CD14-positive monocyte (primary cell): ENCODE measurements around the gene EID2. TPM values are rescaled to one million over a fixed set of nuclear protein-coding genes. Genes with fewer than 3 reads are reported as not detected.

ENCODE experiments used
- DNase-seq, 3 donors: peaks; one replicate each; pipeline ENCODE4 v3.0.0-alpha.2; 2011 to 2022
- H2AFZ ChIP-seq: 2 replicates; pipeline ENCODE4 v1.6.0; 2012; ENCODE audit warnings: mild to moderate bottlenecking, low read depth, low read length, inconsistent platforms; ENCODE audit not compliant: insufficient read depth, poor library complexity, severe bottlenecking
- H3K27ac ChIP-seq, 2 donors: 1 replicate in 1 of 2; 2 replicates in 1 of 2; pipeline ENCODE4 v1.5.1; 2012 to 2013; ENCODE audit warnings: low read length in 2 of 2, control low read depth in 1 of 2, inconsistent platforms in 1 of 2, low read depth in 1 of 2, mild to moderate bottlenecking in 1 of 2
- H3K27me3 ChIP-seq, 2 donors: one replicate each; pipeline versions ENCODE4 v1.6.0 to v1.6.1; 2011 to 2013; ENCODE audit warnings: low read length in 2 of 2; ENCODE audit not compliant: control insufficient read depth in 2 of 2, insufficient read depth in 2 of 2
- H3K36me3 ChIP-seq, 2 donors: replicated peaks in 1 of 2; 1 replicate in 1 of 2; 2 replicates in 1 of 2; pipeline versions ENCODE4 v1.5.1 to v1.6.1; 2012 to 2013; ENCODE audit warnings: low read length in 2 of 2, control low read depth in 1 of 2, inconsistent platforms in 1 of 2, mild to moderate bottlenecking in 1 of 2; ENCODE audit not compliant: insufficient read depth in 2 of 2, control insufficient read depth in 1 of 2
- H3K4me1 ChIP-seq, 2 donors: 1 replicate in 1 of 2; 2 replicates in 1 of 2; pipeline versions ENCODE4 v1.5.1 to v1.6.1; 2012 to 2013; ENCODE audit warnings: low read length in 2 of 2, control low read depth in 1 of 2, inconsistent platforms in 1 of 2, mild to moderate bottlenecking in 1 of 2, moderate library complexity in 1 of 2; ENCODE audit not compliant: insufficient read depth in 2 of 2, control insufficient read depth in 1 of 2
- H3K4me2 ChIP-seq: replicated peaks from 2 replicates; pipeline ENCODE3; 2012; ENCODE audit warnings: low read length, moderate library complexity, mild to moderate bottlenecking; ENCODE audit not compliant: poor library complexity, severe bottlenecking; ENCODE audit errors: extremely low read depth
- H3K4me3 ChIP-seq, 3 experiments: fragments of 200-600 bp in 1 of 3; sonication (generic) in 1 of 3; replicated peaks in 1 of 3; 1 replicate in 2 of 3; 2 replicates in 1 of 3; pipeline ENCODE4 v1.5.1; 2011 to 2013; ENCODE audit warnings: low read length in 3 of 3, mild to moderate bottlenecking in 3 of 3, control low read depth in 2 of 3, low read depth in 2 of 3, inconsistent platforms in 1 of 3, moderate library complexity in 1 of 3
- H3K79me2 ChIP-seq: 2 replicates; pipeline ENCODE4 v1.6.0; 2012; ENCODE audit warnings: mild to moderate bottlenecking, control low read depth, inconsistent platforms, low read length, moderate library complexity; ENCODE audit not compliant: insufficient read depth
- H3K9ac ChIP-seq: 2 replicates; pipeline ENCODE4 v1.6.0; 2017; ENCODE audit warnings: low read length, mild to moderate bottlenecking; ENCODE audit not compliant: insufficient read depth, poor library complexity, severe bottlenecking
- H3K9me3 ChIP-seq, 2 donors: replicated peaks in 1 of 2; 1 replicate in 1 of 2; 2 replicates in 1 of 2; pipeline versions ENCODE4 v1.5.1 to v1.6.1; 2012 to 2013; ENCODE audit warnings: low read length in 2 of 2, control low read depth in 1 of 2; ENCODE audit not compliant: control insufficient read depth in 1 of 2, insufficient read depth in 1 of 2
- H4K20me1 ChIP-seq: 2 replicates; pipeline ENCODE4 v1.6.0; 2012; ENCODE audit warnings: mild to moderate bottlenecking, low read length, control low read depth, moderate library complexity; ENCODE audit not compliant: insufficient read depth
- H3K27ac Mint-ChIP-seq, 7 donors: one replicate each; pipeline ENCODE4 v1.8.0; 2020; ENCODE audit warnings: mild to moderate bottlenecking in 7 of 7, mixed read lengths in 7 of 7, moderate library complexity in 6 of 7, inconsistent platforms in 2 of 7
- H3K27me3 Mint-ChIP-seq, 3 donors: one replicate each; pipeline ENCODE4 v1.8.0; 2021 to 2022; ENCODE audit warnings: low read depth in 3 of 3, mild to moderate bottlenecking in 3 of 3, mixed read lengths in 3 of 3, moderate library complexity in 3 of 3, inconsistent platforms in 1 of 3
- H3K36me3 Mint-ChIP-seq, 2 donors: one replicate each; pipeline ENCODE4 v1.8.0; 2020; ENCODE audit warnings: mixed read lengths in 2 of 2, inconsistent platforms in 1 of 2, mild to moderate bottlenecking in 1 of 2
- H3K4me1 Mint-ChIP-seq: one replicate; pipeline ENCODE4 v1.8.0; 2020; ENCODE audit warnings: mild to moderate bottlenecking, mixed read lengths
- H3K4me3 Mint-ChIP-seq, 2 donors: one replicate each; pipeline ENCODE4 v1.8.0; 2020; ENCODE audit warnings: mild to moderate bottlenecking in 2 of 2, mixed read lengths in 2 of 2, moderate library complexity in 1 of 2
- H3K9me3 Mint-ChIP-seq, 7 donors: one replicate each; pipeline ENCODE4 v1.8.0; 2020 to 2022; ENCODE audit warnings: mixed read lengths in 7 of 7, mild to moderate bottlenecking in 6 of 7, moderate library complexity in 6 of 7, inconsistent platforms in 2 of 7
- CTCF ChIP-seq: fragments of 200-600 bp; IDR thresholded peaks from one replicate; pipeline ENCODE4 v1.8.0; 2022; ENCODE audit warnings: antibody characterized with exemption, mild to moderate bottlenecking
- WGBS: methylation state at CpG from one replicate; pipeline ENCODE4 v1.1.5; 2013; ENCODE audit warnings: missing lambda C conversion rate; ENCODE audit not compliant: insufficient coverage; 5-methylcytosine and 5-hydroxymethylcytosine counted together
- intact Hi-C, 2 donors: fragments of 100-400 bp; cut with micrococcal nuclease; formaldehyde crosslinking; loops; one replicate each; pipeline versions ENCODE4 v1.15.0 to v1.15.1; 2023
- polyA plus RNA-seq, 3 donors: library from polyadenylated mRNA; depleted of rRNA in 1 of 3; unstranded in 2 of 3; stranded (reverse) in 1 of 3; fragments of 300-500 nt in 2 of 3; fragments of >200 nt in 1 of 3; fragmentation: Illumina TruSeq in 2 of 3; gene quantifications; 1 replicate in 2 of 3; 2 replicates in 1 of 3; pipeline ENCODE4 v1.2.3, GENCODE V29; 2012 to 2021

The EID2 gene
- polyA plus RNA-seq, 3 donors, result 5.8 to 20.4 (median 12.5) TPM

DNA sequence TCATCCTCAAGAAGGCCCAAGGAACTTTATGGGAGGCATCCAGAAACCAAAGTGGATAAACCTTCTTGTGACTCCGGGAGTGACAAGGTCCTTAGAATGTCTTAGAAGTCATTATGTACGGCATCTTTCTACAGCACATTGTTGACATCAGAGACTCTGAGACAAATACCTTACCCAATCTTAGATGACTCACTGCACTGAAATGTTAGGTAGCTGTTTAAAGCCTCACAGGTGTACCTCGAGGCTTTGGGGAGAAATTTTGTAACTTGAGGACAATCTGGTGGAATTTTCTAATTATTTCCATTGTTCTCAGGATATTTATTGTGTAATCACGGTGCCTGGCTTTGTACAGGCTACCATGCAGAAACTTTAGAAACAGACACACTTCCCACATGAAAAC is 47.5 kb upstream of the EID2 start:
- Histone ChIP-seq H2AFZ (no peak overlapping the region), H3K36me3 (no peaks in the 10 kb centered on the region), H3K4me3 (no peak overlapping the region), H3K9me3 (no peaks in the 10 kb centered on the region), H3K79me2 (no peaks in the 10 kb centered on the region), H3K4me2 (no peak overlapping the region), H4K20me1 (no peaks in the 10 kb centered on the region), H3K27me3 (peaks cover 0 to 4% of the 10 kb centered on the region in 2 donors), H3K9ac (no peak overlapping the region), H3K4me1 (no peaks in the 10 kb centered on the region), H3K27ac (no peak overlapping the region)
- Mint-ChIP-seq H3K36me3 (no peaks in the 10 kb centered on the region), H3K9me3 (no peaks in the 10 kb centered on the region), H3K4me1 (no peaks in the 10 kb centered on the region), H3K27ac (no peak overlapping the region), H3K27me3 (peaks cover 0 to 6% (median 6%) of the 10 kb centered on the region in 3 donors), H3K4me3 (no peak overlapping the region)
- WGBS, result no CpG with 5 or more reads among the region's 4 CpGs
- intact Hi-C loops, result no loop called here
- DNase-seq, result no peak
- no peak for TF ChIP-seq CTCF

DNA sequence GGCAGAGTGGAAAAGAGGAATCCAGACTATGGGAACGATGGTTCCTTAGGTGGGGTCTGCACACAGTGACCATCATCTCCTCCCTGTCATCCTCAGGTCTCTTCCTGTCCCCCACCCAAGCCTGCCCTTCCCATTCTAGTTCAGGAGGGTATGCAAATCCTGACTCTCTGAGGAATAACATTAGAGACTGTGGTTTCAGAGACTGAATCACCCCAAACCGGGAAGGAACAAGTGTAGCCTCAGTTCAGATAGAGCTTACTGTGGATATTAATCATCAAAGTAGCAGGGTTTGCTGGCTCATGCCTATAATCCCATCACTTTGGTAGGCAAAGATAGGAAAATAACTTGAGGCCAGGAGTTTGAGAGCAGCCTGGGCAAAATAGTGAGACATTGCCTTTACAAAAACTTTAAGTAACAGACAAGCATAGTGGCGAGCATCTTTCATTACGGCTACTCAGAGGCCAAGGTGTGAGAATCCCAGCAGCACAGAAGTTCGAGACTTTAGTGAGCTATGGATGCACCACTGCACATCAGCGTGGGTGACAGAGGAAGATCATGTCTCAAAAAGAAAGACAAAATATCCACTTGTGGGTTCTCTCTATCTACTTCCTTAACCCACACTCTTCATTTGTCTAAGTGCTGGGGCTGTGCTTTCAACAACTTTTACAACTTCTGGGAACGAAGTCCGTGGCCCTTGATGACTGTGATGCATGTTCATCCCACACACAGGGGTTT is 43.1 kb upstream of the EID2 start:
- H3K27ac Mint-ChIP-seq, result no peak overlapping the region
- intact Hi-C loops, result no loop called here
- WGBS, result 58% methylated on average over 3 of the region's 8 CpGs
- no peaks in the 10 kb centered on the region for H3K9me3 ChIP-seq
- H3K9ac ChIP-seq, result no peak overlapping the region
- peaks cover 0 to 6% (median 4%) of the 10 kb centered on the region in 3 donors for H3K27me3 Mint-ChIP-seq
- no peaks in the 10 kb centered on the region for H3K79me2 ChIP-seq
- no peaks in the 10 kb centered on the region for H4K20me1 ChIP-seq
- no peak overlapping the region for H3K4me2 ChIP-seq
- no peaks in the 10 kb centered on the region for H3K36me3 Mint-ChIP-seq
- H3K36me3 ChIP-seq, result no peaks in the 10 kb centered on the region
- no peak overlapping the region for H3K4me3 Mint-ChIP-seq
- H3K4me1 Mint-ChIP-seq, result no peaks in the 10 kb centered on the region
- H2AFZ ChIP-seq, result no peak overlapping the region
- DNase-seq, result no peak
- peaks cover 3 to 11% (median 8%) of the 10 kb centered on the region in 7 donors for H3K9me3 Mint-ChIP-seq
- no peak for TF ChIP-seq CTCF
- no peaks in the 10 kb centered on the region for H3K27me3 ChIP-seq
- H3K4me3 ChIP-seq, result no peak overlapping the region
- H3K4me1 ChIP-seq, result no peaks in the 10 kb centered on the region
- no peak overlapping the region for H3K27ac ChIP-seq
